Astrocyte of the cerebellum (primary cell): ENCODE data around the gene FOXP4.

ENCODE experiments used
- DNase-seq: peaks from one replicate; pipeline ENCODE4 v3.0.0-alpha.2; 2011; ENCODE audit warnings: low read depth
- H3K4me3 ChIP-seq: 2 replicates; pipeline ENCODE4 v1.5.1; 2011; ENCODE audit warnings: mild to moderate bottlenecking, low read depth, low read length, moderate library complexity
- CTCF ChIP-seq: IDR thresholded peaks from 2 replicates; pipeline ENCODE4 v1.5.1; 2012; ENCODE audit warnings: low read length, low read depth, moderate library complexity, mild to moderate bottlenecking; ENCODE audit errors: missing control alignments
- in situ Hi-C: cut with HindIII; loops from 2 replicates; pipeline ENCODE4 v1.10.0; 2017; ENCODE audit warnings: low sequenced_read_pairs

The FOXP4 gene

GRCh38 chr6:41629128-41629527 is 82.9 kb downstream of the FOXP4 start:
- no peak overlapping the region for H3K4me3 ChIP-seq
- DNase-seq: no peak
- TF ChIP-seq CTCF: no peak
- in situ Hi-C loops: no loop called here

DNA sequence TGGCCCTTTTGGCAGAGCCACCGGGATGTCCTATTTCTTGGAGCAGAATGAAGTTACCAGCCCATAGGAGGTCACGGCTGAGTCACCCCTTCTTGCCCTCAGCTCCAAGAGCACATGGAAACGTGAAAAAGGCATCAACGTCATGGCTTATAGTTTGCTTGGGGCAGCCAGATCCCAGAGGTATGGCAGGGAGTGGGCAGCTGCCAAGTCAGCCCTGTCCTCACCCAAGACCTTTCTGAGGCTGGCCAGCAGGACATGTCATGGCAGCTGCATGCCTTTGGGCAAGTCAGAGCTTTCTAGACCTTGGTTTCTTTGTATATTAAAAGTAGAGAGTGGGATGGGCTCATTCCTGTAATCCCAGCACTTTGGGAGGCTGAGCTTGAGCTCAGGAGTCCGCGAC is 83.9 kb downstream of the FOXP4 start:
- in situ Hi-C loops: no loop called here
- no peak overlapping the region for H3K4me3 ChIP-seq
- no peak for TF ChIP-seq CTCF
- no peak for DNase-seq

DNA sequence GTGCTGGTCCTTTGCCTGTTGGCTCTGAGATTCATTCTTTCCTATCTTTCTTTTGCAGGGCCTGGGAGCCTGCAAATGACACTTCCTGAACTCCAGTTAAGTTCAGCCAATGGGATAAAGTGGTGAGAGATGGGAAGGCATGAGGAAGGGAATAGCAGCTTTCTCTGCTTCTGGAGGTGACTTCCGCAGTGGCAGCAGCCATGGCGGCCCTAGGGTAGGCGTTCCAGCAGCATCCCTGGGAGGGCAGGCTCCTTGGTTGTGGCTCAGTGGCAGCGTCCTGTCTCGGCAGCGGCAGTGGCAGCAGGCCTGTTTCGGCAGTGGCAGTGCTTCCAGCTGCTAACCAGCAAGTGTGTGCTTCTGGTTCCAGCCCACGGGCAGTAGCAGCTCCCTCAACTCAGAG is 84.8 kb downstream of the FOXP4 start:
- no peak for DNase-seq
- in situ Hi-C loops: no loop called here
- no peak for TF ChIP-seq CTCF

DNA sequence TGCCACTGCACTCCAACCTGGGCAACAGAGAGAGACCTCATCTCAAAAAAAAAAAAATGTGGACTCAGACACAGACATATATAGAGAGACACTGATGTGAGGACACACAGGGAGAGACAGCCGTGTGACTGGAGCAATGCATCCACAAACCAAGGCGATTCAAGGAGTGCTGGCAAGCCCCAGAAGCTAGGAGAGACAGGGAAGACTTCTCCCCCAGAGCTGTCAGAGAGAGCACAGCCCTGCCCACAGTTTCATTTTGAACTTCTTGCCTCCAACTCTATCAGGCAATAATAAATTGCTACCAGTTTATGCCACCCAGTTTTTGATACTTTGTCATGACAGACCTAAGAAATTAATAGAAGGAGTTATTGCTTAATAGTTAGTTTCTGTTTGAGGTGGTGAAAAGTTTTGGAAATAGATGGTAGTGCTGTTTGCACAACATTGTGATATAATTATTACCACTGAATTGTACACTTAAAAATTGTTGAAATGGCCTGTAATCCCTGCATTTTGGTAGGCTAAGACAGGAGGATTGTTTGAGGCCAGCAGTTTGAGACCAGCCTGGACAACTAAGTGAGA is 87.0 kb downstream of the FOXP4 start:
- DNase-seq: no peak
- TF ChIP-seq CTCF: no peak
- no peak overlapping the region for H3K4me3 ChIP-seq
- in situ Hi-C loops: no loop called here

More for the DNA sequence above, 84.8 kb downstream of the FOXP4 start:
- no peak overlapping the region for H3K4me3 ChIP-seq

DNA sequence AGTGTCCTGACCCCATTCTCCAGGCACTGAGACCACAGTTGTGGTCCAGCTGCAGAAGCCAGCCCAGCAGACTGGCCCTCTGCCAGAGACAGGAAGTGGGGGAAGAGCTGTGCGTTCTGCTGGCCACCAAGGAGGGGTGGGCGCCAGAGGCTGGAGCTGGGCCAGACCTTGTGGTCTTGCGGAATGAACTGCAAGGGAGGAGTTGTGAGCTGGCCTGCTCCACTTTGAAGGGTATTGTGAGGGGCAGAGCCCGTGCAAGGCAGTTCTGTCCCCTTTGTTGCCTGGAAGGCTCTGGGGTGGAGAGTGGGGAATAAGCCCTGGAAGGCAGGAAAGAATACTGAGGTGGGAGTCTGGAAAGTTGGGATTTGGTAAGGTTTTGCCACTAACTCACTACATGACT is 88.5 kb downstream of the FOXP4 start:
- in situ Hi-C loops: no loop called here
- TF ChIP-seq CTCF: no peak
- peak; percentile 65 for DNase-seq
- no peak overlapping the region for H3K4me3 ChIP-seq

DNA sequence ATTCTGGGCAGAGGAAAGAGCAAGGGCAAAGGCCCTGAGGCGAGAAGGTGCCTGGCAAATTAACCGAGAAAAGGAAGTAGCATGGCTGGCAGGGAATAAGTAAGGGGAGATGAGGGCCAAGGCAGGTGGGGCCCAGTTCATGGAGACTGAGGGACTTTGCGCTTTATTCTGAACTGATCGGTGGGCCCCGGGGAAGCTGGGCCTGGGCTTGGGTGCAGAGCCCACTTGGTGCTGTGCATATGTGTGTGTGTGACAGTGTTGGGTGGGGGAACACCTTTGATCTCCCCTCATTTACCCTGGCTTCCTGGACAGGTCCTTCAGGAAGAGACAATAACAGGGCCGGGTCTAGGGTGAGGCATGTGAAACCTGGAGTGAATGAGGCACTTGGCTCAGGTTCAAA is 89.2 kb downstream of the FOXP4 start:
- no peak for DNase-seq
- H3K4me3 ChIP-seq: no peak overlapping the region
- in situ Hi-C loops: no loop called here
- TF ChIP-seq CTCF: no peak

- TF ChIP-seq CTCF: no peak
These were observed 90.6 kb downstream of the FOXP4 start for GRCh38 chr6:41636833-41637193.

More at GRCh38 chr6:41636833-41637193, 90.6 kb downstream of the FOXP4 start:
- in situ Hi-C loops: no loop called here
- DNase-seq: no peak
- peak overlapping the region; percentile 70 for H3K4me3 ChIP-seq
